PC-3 (cell line): ENCODE results near the gene FAM153A.
"Not testable (repeated sequence)": the region's sequence is repeated elsewhere in the genome, so short reads cannot be mapped to it uniquely, and the experiment has no call there.

Experiments
- CTCF ChIP-seq: fragments of 300-600 bp; sonication (generic); conservative IDR thresholded peaks from 2 replicates; pipeline ENCODE4 v1.5.1; 2017; ENCODE audit warnings: antibody characterized with exemption, low read depth, mild to moderate bottlenecking, low read length
- EZH2 ChIP-seq: fragments of 300-600 bp; sonication (generic); IDR thresholded peaks from one replicate; pipeline ENCODE4 v1.6.1; 2017; ENCODE audit warnings: antibody characterized with exemption, mild to moderate bottlenecking, low read length; ENCODE audit not compliant: unreplicated experiment
- EZH2phosphoT487 ChIP-seq: fragments of 300-600 bp; sonication (generic); IDR thresholded peaks from 2 replicates; pipeline ENCODE4 v1.6.1; 2018; ENCODE audit warnings: mild to moderate bottlenecking, antibody characterized with exemption, low read length, borderline replicate concordance

- TF ChIP-seq CTCF, EZH2, EZH2phosphoT487: not testable (repeated sequence)
These were observed 24.6 kb upstream of the FAM153A start for GRCh38 chr5:177807265-177807664.
